NCI-H2227 treated with DMSO at 0.1 percent for 48 hours (cell line): ENCODE data around the gene FAM124A.
"Not testable (repeated sequence)": the region's sequence is repeated elsewhere in the genome, so short reads cannot be mapped to it uniquely, and the experiment has no call there.

Experiments
- DNase-seq: peaks from one replicate; lab custom pipeline; 2025; lab: John Stamatoyannopoulos, UW

The FAM124A gene

DNA sequence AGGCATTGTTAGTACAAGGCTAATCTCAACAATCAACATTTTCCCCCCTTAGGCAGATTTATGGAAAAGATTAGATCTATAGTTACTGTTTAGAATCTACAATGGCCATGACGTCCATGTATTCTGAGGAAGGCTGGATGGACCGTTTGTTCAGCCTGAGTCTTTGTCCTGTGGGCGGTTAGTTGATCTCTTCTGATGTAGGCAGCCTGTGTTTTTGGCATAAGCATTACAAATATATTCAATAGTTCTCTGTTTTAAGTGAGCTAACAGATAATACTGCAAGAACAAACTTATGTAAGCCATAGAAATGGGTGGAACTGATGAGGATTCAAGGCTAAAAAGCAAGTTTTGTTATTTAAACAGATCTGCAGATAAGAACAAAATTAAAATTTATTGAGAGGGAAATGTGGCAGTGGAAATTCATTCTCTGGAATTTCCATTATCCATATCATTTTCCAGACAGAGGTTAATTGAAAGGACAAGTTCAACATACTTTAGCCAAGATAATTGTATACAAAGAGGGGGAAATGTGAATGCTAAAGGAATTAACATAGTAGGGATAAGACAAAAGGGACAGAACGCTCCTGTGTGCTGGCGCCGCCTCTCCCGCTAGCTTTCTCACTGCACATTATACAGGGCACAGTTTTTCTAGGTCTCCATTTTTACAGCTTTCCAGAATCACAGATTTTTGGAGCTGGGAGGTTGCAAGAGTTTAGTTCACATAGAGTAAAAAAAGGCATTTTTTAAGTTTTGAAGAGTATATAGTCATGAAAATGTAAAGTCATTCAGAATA, 48.6 kb downstream of the FAM124A start:
- DNase-seq = no peak

DNA sequence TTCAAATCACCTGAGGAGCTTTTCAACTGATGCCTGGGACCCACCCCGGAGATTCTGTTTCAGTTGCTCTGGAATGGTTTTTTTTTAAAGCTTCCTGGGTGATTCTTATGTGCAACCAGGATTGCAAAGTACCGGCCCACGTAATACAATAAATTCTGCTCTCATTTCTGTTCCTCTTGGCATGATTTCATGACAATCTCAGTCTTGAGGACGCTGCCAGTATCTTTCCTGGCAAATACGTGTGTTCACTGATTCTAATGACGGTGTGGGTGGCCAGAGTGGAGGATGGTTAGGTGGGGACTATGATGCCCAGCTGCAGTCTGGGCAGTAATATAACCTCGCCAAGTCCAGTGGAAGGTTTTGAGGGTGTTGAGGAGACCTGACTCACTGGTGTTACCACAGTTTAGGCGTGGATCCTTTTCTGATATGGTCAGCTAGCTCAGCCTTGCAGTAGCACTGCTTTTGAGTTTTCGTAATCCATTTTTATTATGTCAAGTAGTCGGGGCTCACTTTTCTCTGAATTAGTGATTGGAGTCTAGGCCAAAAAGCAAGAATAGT, 49.4 kb downstream of the FAM124A start:
- DNase-seq = no peak

DNA sequence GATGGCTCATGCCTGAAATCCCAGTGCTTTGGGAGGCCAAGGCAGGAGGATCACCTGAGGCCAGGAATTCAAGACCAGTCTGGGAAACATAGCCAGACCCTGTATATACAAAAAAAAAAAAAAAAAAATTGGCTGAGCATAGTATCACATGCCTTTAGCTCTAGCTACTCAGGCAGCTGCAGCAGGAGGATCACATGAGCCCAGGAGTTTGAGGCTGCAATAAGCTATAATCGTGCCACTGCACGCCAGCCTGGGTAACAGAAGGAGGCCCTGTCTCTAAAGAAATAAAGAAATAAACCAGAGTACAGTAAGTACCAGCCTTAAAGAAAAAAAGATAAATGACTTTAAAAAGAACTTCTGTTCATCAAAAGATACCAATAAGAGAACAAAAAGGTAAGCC, 52.9 kb downstream of the FAM124A start:
- no peak for DNase-seq

DNA sequence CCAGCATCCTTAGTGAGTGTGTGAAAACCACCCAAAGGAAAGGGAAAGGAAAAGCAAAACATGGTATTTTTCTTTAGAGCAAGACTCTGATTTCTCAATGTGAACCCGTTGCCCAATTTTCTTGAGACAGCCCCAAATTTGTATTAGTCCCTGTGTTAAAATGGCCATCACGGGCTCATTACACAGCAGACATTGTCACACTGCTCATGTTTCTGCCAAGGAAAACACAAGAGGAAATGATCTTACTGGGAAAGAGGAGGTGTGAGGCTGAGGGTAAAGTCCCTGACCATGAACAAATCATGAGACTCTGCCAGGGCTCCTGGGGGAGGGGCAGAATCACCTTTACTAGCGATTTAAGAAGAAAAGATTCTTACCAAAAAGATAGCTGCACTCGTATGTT, 54.4 kb downstream of the FAM124A start:
- no peak for DNase-seq

DNA sequence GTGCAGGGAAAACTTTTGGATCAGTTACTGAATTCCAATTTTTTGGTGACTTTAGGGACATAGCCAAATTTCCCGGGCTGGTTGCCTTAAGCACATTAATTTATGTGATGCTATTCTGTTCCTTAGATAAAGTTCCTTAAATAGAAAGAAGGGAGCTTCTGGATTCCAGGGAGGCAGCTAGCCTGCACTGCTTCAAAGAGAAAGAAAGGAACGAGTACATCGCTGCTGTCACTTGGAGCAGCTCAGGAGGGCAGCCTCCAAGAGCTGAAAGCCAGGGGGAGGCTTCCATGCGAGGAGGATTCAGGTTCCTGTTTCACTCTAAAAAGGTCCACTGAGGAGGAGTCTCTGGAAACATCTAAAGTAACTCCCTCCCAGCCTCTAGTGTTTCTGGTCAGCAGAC, 55.7 kb downstream of the FAM124A start:
- no peak for DNase-seq

DNA sequence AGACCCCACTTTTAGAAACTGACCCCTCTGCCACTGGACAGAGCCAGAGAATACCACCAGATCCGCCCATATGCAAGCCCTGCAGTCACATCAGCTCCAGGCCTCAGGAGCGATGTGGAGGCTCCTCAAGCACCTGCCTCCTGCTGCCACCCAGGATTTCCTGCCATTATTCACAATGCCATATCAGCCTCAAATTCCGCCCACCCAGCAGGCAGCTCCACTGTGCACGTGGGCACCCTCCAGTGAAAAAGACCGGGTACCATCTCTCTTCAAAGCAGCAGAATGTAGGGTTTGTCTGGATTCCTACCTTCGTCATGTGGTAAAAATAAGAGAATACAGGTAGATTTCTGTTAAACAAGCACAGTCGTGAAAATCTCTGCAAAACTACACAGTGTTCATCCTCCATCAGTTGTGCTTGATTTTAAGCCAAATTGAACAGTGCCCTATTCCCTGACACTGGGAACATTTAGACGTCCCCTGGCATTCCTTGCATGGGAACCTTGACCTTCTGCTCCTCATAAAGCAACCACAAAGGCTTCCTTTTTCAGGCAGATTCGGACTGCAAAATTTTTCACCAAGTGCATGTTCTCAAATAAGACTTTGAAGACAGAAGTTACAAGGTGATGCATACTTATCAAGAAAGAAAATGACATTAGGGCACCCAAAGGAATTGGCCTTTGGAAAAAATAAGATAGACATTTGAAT, 56.4 kb downstream of the FAM124A start:
- peak; percentile 4 for DNase-seq

DNA sequence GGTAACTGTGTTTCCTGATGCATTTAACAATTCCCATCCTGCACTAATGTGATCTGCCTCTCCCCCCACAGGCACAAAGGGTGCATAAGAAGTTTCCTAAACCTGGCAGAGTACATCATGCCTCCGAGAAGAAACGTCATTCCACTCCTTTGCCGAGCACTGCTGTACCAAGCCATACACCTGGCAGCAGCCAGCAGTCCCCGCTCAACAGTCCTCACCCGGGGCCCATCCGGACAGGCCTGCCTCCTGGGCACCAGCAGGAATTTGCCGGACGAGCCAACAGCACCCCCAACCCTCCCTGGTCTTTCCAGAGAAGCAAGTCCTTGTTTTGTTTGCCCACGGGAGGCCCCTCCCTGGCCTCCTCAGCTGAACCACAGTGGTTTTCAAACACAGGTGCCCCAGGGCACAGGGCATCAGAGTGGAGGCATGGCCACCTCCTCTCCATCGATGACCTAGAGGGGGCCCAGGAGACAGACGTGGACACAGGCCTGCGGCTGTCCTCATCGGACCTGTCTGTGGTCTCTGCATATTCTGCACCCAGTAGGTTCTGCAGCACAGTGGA, 58.3 kb downstream of the FAM124A start:
- DNase-seq = no peak

DNA sequence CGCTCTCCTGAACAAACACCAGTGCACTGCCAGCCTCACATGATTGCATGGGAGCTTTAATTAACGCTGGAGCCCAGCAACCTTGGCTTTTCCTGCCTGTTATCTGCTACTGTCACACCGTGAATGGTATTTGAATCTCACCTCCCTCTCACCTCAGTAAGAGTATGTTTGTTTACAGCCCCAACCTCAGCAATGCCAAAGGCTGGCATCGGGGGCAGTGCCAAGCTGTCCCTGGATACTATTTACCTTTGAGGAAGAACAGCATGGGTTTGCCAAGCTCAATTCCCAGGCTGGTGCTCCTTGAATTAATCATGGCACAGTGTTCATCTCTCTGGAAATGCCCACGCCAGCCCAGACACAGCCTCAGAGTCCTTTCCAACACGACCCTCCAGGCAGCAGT, 60.1 kb downstream of the FAM124A start:
- no peak for DNase-seq

DNA sequence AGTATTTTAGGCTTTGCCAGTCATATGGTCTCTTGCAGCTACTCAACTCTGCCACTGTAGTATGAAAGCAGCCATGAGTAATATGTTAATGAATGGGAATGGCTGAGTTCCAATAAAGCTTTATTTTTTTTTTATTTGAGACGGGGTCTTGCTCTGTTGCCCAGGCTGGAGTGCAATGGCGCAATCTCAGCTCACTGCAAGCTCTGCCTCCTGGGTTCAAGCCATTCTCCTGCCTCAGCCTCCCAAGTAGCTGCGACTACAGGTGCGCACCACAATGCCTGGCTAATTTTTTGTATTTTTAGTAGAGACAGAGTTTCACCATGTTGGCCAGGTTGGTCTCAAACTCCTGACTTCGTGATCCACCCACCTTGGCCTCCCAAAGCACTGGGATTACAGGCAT, 60.7 kb downstream of the FAM124A start:
- not testable (repeated sequence) for DNase-seq

DNA sequence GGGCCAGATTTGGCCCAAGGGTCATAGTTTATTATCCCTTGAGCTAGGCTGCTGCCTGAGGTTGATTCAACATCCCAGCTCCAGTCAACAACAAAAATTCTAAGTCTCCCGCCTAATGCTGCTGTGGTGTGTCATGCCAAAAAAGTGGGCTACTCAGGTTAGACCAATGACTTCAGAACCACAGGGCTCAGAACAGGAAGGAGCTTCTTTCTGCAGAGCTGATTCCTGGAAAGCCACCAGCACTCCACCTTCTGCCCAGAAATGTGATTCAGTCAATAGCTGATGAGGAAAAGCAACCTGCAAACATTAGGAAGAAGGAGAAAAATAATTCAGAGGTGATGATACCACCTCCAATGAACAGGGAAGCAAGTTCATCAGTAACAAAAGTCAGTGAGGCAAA, 61.2 kb downstream of the FAM124A start:
- DNase-seq = no peak

DNA sequence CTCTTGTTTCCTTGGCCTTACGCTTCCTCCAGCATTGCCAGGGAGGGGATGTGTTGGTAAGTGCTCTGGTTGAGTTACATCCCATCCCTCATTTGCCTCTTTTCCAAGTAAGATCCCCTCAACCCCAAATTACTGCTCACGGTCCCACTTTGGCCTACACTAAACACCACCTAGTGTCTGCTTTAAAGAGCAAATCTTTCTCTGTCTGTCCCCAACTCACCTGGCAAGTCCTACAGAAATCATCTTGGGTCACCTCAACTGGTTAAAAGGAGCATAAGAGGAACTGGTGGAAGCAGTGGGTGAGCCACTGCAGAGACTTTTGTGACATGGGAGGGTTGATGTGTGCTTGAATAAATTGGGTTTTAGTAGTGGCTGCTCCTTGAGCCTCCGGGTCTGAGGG, 62.1 kb downstream of the FAM124A start:
- no peak for DNase-seq

DNA sequence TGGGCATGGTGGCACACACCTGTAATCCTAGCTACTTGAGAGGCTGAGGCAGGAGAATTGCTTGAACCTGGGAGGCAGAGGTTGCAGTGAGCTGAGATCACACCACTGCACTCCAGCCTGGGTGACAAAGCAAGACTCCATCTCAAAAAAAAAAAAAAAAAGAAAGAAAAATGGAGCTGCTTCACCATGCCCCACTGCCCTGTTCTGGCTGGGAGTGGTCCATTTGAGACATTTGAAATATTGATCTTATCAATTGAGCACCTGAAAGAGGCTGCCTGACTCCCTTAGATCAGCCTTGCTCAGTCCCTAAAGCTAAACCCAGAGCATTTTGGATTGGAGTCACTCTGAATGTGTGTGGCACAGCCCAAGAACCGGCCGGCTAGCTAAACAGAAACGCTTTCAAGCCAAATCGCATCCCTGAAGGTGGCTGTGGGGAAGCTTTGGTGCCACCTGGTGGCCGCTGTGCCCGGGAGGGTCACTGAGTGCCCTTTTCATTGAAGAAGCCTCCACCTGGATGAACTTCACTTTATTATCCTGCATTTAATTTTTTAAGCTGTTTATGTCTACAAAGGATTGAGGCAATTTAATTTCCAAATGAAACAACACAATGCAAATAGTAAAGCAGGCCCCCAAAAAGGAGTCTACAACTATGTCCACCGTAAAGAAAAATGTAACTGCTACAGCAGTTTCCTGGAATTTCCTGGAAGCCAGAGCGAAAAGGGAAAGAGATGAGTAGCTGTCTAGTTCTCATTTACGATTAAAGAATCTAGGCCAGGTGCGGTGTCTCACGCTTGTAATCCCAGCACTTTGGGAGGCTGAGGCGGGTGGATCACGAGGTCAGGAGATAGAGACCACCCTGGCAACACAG, 64.2 kb downstream of the FAM124A start:
- DNase-seq = peak; percentile 57

DNA sequence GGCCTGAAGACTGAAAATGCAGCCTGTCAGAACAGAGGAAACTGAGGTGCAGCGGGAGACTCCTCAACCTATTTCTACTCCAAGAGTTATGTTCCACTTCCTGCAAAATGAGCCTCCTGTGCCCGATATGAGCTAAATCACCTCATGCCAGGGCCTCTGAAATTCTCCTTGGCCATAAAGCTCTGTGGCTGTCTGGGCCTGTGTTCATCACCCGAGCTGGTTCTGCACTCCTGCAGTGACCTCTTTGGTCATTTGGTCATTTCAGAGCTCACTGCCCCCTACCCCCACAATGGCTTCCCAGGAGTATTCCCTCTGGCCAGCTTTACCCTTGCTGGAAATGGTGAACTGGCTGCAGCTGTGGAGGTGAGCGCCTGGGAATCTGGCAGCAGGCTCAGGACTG, 65.6 kb downstream of the FAM124A start:
- no peak for DNase-seq

DNA sequence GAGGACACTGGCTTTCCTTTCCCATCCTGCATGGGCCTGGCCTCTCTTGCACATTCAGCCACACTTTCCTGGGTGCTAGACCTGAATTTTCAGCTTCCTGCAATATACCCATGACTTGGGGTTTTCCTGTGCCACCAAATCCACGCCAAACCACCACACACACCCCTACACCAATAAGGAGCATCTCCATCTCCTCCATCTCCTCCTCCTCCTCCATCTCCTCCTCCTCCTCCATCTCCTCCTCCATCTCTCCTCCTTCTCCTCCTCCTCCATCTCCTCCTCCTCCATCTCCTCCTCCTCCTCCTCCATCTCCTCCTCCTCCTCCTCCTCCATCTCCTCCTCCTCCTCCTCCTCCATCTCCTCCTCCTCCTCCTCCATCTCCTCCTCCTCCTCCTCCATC, 66.1 kb downstream of the FAM124A start:
- not testable (repeated sequence) for DNase-seq

DNA sequence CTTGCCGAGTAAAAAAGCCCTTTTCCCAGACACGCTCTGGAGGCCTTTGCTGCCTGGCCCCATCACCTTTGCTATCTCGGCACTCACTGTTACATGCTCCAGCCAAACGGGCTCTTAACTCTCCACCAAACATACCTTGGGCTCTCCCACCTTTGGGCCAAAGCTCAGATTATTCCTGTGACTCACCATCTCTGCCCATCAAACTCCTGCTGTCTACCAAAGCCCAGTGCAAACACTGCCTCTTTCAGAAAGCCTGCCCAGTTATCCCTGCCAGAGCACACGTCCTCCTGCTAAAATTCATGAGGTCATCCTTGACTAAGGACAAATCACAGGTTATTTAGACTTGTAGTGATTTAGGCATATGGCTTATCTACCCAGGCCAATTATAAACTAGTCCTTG, 69.1 kb downstream of the FAM124A start:
- no peak for DNase-seq

DNA sequence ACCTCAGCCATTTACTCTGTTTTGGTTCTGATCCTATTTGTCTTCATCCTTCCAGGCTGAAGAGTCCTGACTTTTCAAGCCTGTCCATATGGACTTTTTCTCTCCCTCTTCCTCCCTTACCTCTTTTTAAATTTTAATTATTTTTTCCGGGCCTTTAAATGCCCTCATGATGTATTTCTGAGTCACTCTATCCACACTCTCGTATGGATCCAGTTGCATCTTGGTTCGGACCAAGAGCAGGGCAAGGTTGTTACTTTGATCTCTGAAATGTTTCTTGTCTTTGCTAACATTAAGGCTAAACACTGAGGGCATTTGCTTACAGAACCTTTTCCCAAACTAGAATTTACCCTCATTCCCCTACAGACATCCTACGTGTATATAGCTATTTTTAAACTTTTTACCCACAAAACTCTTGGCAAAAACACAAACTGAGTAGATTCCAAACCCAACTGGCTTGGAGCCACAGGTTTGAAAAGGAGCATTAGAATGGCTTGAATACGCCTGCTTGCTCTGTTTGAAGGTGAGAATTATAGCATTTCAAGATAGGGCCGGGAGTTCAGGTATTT, 69.9 kb downstream of the FAM124A start:
- DNase-seq = no peak

DNA sequence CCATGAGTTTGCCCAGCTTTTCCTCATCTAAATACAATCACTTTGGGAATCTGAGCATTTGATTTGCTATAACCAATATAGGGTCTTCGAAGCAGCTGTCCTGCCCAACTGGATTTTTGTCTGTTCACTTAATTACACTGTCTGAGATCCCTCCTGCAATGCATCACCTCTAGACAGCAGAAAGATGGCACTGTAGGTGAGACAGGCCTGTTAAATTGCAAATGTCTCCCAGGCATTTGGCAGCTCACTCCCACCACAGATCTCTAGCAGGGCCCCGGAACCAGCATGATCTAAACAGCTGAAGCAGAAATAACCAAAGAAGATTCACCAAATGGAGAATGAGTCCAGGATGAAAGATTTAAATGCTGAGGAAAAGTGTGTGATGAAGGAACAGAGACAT, 75.4 kb downstream of the FAM124A start:
- DNase-seq = no peak

DNA sequence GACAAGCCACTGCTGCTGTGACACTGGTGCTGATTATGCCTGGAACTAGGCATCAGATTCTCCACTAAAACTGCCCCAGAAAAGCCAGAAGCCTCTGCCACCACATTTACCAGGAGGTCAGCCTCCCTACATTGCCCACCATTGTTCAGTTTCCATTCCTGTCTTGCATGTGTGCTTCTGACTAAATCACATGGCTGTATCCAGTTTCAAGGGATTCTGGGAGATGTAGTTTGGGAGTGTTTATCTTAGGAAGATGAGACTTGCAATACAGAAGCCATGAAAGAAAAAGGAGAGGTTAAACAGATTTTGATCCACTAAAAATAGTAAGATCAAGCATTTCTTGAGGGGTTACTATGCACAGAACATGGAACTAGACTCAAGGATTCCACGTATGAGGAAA, 76.6 kb downstream of the FAM124A start:
- no peak for DNase-seq

DNA sequence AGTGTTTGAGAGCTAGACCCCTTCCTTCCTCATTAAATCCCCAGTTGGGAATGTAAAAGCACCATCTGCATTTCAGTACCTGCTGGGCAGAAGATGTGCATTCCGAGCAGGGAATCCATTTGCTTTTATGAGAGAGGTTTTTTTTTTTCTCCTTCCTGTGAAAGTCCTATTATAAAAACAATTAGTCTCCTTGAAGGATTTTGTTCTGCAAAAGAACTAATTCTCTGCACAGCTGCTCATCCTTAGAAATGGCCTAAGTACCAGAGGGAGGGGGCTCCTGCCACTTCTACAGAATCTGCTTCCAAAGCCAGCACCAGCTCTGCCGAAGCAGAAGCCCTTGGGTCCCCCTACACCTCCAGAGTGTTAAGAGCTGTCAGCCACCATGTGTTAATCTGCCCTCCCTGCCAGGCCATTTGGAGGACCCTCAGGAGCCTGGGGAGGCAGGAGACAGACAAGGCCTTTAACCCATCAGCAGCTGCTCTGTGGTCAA, 80.9 kb downstream of the FAM124A start:
- DNase-seq = no peak

DNA sequence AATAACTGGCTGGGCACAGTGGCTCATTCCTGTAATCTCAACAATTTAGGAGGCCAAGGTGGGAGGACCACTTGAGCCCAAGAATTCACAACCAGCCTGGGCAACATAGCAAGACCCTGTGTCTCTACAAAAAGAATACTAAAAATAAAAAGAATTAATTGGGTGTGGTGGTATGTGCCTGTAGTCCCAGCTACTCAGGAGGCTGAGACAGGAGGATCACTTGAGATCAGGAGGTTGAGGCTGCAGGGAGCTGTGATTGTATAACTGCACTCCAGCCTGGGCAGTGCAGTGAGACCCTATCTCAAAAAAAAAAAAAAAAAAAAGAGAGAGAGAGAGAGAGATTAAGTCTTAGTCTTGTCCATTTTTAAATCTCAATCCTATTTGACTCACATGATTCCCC, 81.7 kb downstream of the FAM124A start:
- DNase-seq = no peak

DNA sequence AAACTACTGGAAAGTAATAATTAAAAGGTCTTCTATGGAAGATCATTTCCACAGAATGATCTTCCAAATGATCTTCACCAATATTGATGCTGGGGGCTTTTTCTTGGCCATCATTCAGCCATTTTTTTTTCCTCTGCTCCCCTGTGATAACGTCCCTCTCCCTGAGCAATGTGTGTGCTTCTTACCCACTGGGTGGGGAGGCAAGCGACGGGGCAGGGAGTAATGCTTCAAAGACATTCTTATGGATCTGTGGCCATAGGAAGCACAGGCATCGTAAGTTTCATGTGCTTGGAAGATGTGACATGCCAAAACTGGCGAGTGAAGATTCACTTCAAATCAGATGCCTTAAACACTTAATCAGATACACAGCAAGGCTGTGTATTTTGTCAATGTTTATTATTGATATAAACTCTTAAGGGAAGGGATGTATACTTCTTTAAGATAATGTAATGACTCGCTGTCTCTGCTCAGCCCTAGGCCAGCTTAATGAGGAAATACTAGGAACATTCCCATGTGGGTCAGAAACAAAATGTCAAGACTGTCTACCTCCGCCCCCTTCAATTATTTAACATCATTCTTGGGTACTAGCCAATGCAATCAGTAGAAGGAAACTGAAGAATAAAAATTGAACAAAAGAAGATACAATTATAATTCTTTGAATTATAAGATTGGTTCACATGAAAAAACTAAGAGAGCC, 83.2 kb downstream of the FAM124A start:
- no peak for DNase-seq
